Tibial artery (tissue), 4 donors: ENCODE measurements around the gene CFAP61.

Experiments
- DNase-seq, 2 donors: peaks; one replicate each; pipeline ENCODE4 v3.0.0-alpha.2; 2019
- H3K27ac ChIP-seq, 2 donors: fragments of 200-600 bp; sonication (generic) in 1 of 2; 1 replicate in 1 of 2; 2 replicates in 1 of 2; pipeline ENCODE4 v1.5.1; 2018 to 2019; ENCODE audit warnings: mild to moderate bottlenecking in 1 of 2
- H3K27me3 ChIP-seq, 2 donors: fragments of 200-600 bp; sonication (generic) in 1 of 2; one replicate each; pipeline versions ENCODE4 v1.5.1 to v1.6.0; 2016 to 2019
- H3K36me3 ChIP-seq, 3 donors: fragments of 200-600 bp; sonication (generic) in 2 of 3; one replicate each; pipeline ENCODE4 v1.5.1; 2016 to 2019; ENCODE audit warnings: mild to moderate bottlenecking in 2 of 3
- H3K4me1 ChIP-seq, 4 donors: fragments of 200-600 bp; sonication (generic) in 2 of 4; 1 replicate in 3 of 4; 2 replicates in 1 of 4; pipeline ENCODE4 v1.5.1; 2016 to 2019
- H3K4me3 ChIP-seq, 2 donors: fragments of 200-600 bp; sonication (generic) in 1 of 2; 1 replicate in 1 of 2; 2 replicates in 1 of 2; pipeline ENCODE4 v1.5.1; 2018 to 2019; ENCODE audit warnings: mild to moderate bottlenecking in 2 of 2
- H3K9me3 ChIP-seq, 3 donors: fragments of 200-600 bp; sonication (generic) in 1 of 3; one replicate each; pipeline ENCODE4 v1.5.1; 2016 to 2019
- intact Hi-C: fragments of 100-400 bp; cut with DNase I; formaldehyde crosslinking; loops from one replicate; pipeline ENCODE4 v1.15.0; 2023; ENCODE audit warnings: low total_unique reads
- TF ChIP-seq, protein P1 (sequence below), 2 experiments: fragments of 200-600 bp in 1 of 2; fragments of 450-650 bp in 1 of 2; IDR thresholded peaks; one replicate each; pipeline ENCODE4 v1.5.1; 2017 to 2019; ENCODE audit warnings: antibody characterized with exemption in 2 of 2, mild to moderate bottlenecking in 1 of 2, moderate library complexity in 1 of 2

Gene CFAP61

DNA sequence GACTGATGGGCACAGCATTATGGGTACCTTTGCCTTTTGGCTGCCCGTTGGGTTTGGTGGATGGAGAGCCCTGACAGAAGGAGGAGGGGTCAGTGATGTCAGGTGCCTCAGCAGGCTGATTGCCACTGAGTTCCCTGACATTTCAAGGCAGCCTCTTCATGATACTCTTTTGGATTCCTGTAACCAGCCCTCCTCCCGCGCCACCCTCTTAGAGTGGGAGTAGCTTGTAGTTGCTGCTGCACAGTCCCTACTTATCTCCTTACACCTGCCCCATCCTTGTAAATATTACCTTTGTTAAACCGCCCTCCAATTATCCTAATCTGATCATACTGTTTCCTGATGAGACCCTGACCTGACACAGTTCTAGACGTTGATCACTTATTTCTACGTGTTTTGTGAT is 140.0 kb downstream of the CFAP61 start:
- DNase-seq: no peak
- Histone ChIP-seq H3K4me3 (no peak overlapping the region), H3K27me3 (no peaks in the 10 kb centered on the region), H3K27ac (no peak overlapping the region), H3K9me3 (no peaks in the 10 kb centered on the region), H3K4me1 (no peaks in the 10 kb centered on the region), H3K36me3 (no peaks in the 10 kb centered on the region)
- TF ChIP-seq, protein P1, sequence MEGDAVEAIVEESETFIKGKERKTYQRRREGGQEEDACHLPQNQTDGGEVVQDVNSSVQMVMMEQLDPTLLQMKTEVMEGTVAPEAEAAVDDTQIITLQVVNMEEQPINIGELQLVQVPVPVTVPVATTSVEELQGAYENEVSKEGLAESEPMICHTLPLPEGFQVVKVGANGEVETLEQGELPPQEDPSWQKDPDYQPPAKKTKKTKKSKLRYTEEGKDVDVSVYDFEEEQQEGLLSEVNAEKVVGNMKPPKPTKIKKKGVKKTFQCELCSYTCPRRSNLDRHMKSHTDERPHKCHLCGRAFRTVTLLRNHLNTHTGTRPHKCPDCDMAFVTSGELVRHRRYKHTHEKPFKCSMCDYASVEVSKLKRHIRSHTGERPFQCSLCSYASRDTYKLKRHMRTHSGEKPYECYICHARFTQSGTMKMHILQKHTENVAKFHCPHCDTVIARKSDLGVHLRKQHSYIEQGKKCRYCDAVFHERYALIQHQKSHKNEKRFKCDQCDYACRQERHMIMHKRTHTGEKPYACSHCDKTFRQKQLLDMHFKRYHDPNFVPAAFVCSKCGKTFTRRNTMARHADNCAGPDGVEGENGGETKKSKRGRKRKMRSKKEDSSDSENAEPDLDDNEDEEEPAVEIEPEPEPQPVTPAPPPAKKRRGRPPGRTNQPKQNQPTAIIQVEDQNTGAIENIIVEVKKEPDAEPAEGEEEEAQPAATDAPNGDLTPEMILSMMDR (IDR thresholded peaks at IDR 0.05): no peak
- intact Hi-C loops: no loop called here

- TF ChIP-seq, protein P1 (IDR thresholded peaks at IDR 0.05): no peak
- Histone ChIP-seq H3K27ac (no peak overlapping the region), H3K9me3 (no peaks in the 10 kb centered on the region), H3K4me3 (no peak overlapping the region), H3K4me1 (no peaks in the 10 kb centered on the region), H3K27me3 (no peaks in the 10 kb centered on the region), H3K36me3 (no peaks in the 10 kb centered on the region)
- DNase-seq: no peak
- intact Hi-C loops: no loop called here
Observed at GRCh38 chr20:20195021-20195705, 142.8 kb downstream of the CFAP61 start.

- no peaks in the 10 kb centered on the region for H3K36me3 ChIP-seq
- H3K27ac ChIP-seq: no peak overlapping the region
- H3K4me1 ChIP-seq: no peaks in the 10 kb centered on the region
- no peaks in the 10 kb centered on the region for H3K27me3 ChIP-seq
- H3K9me3 ChIP-seq: no peaks in the 10 kb centered on the region
- TF ChIP-seq, protein P1 (IDR thresholded peaks at IDR 0.05): no peak
- no peak overlapping the region for H3K4me3 ChIP-seq
- intact Hi-C loops: no loop called here
- no peak for DNase-seq
Observed at GRCh38 chr20:20196610-20197009, 144.3 kb downstream of the CFAP61 start.

DNA sequence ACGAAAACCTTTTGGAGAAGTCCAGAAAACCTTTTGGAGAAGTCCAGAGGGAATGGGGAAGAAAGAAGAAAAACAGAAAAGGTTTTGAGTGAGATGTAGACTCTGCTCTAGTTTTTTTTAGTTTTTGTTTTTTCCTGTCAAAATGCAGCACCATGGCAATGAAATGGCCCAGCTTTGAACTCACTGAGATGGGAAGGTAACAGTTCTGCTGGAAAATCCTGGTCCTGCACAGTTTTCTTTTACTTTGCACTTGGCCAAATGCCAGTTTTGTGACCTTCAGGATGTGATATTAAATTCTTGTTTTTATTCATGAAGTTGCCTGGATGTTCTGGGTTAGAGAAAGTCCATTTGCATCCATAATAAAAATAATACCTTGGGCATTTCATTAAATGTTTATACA is 145.7 kb downstream of the CFAP61 start:
- no peak for DNase-seq
- Histone ChIP-seq H3K27ac (no peak overlapping the region), H3K4me1 (no peaks in the 10 kb centered on the region), H3K27me3 (no peaks in the 10 kb centered on the region), H3K36me3 (no peaks in the 10 kb centered on the region), H3K9me3 (no peaks in the 10 kb centered on the region), H3K4me3 (no peak overlapping the region)
- intact Hi-C loops: no loop called here
- TF ChIP-seq, protein P1 (IDR thresholded peaks at IDR 0.05): no peak

DNA sequence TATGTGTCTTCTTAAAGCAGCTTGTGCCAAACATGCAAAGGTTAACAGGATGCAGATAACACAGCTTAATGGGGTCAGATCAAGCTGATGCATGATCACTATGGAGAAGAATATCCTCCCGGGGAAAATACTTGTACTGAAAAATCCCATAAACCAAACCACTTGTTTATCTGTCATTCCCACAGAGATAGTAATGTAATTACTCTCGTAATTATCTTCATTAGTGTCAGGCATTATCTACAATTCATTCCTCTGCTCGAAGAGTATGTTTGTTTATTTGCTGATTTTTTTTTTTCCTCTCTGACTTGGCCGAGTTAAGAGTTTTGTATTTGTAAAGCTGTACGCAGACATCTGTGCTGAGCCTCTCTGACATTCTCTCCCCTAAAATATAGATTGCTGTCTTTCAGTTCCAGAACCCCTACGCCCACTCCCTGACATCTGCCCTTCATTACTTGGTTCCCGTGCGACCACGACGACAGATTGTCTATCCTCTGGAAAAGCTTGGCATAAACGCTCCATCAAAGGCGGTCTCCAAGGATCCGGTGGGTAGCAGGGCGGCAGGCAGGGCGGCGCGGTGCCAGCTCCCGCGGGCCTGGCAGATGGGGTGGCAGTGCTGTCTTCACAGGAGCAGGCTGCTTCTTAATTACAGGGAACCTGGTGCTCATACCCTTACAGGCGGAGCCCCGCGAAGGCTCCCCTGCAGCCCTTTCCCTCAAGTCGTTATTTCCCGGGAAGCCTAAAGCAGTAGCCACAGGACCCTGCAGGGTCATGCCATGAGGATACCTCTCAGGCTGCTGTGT is 147.2 kb downstream of the CFAP61 start:
- TF ChIP-seq, protein P1 (IDR thresholded peaks at IDR 0.05): no peak
- H3K4me1 ChIP-seq: no peaks in the 10 kb centered on the region
- intact Hi-C loops: no loop called here
- no peaks in the 10 kb centered on the region for H3K9me3 ChIP-seq
- no peak overlapping the region for H3K27ac ChIP-seq
- no peak overlapping the region for H3K4me3 ChIP-seq
- no peaks in the 10 kb centered on the region for H3K27me3 ChIP-seq
- DNase-seq: no peak
- H3K36me3 ChIP-seq: no peaks in the 10 kb centered on the region
